Neural cell (in vitro differentiated cells): Measurements from ENCODE around the gene MRPL1. TPM values are rescaled to one million over a fixed set of nuclear protein-coding genes. Genes with fewer than 3 reads are reported as not detected.

Experiments used
- H2AFZ ChIP-seq: fragments of 200-600, 300-800 bp; sonication (generic), shearing (Covaris generic); 2 replicates; pipeline ENCODE4 v1.6.0; 2014; ENCODE audit warnings: low read depth, mild to moderate bottlenecking, antibody characterized with exemption, low read length, moderate library complexity
- H3F3A ChIP-seq: fragments of 200-600 bp; shearing (Covaris generic); 2 replicates; pipeline ENCODE4 v1.6.1; 2016; ENCODE audit warnings: mild to moderate bottlenecking, moderate library complexity, mixed read lengths, antibody characterized with exemption, low read length; ENCODE audit not compliant: insufficient read depth, poor library complexity, severe bottlenecking
- H3K27ac ChIP-seq: fragments of 200-600, 300-800 bp; sonication (generic), shearing (Covaris generic); 2 replicates; pipeline ENCODE4 v1.5.1; 2014; ENCODE audit warnings: mild to moderate bottlenecking, low read length, moderate library complexity
- H3K27me3 ChIP-seq: fragments of 300-800, 200-600 bp; sonication (generic), shearing (Covaris generic); 2 replicates; pipeline ENCODE4 v1.6.0; 2014; ENCODE audit warnings: mild to moderate bottlenecking, low read depth, low read length, moderate library complexity; ENCODE audit not compliant: insufficient read depth
- H3K36me3 ChIP-seq: fragments of 300-800, 200-600 bp; sonication (generic), shearing (Covaris generic); 2 replicates; pipeline ENCODE4 v1.5.1; 2014; ENCODE audit warnings: mild to moderate bottlenecking, antibody characterized with exemption, low read length, moderate library complexity; ENCODE audit not compliant: insufficient read depth
- H3K4me2 ChIP-seq: fragments of 300-800, 200-600 bp; sonication (generic), shearing (Covaris generic); 2 replicates; pipeline ENCODE4 v1.6.0; 2014; ENCODE audit warnings: mild to moderate bottlenecking, low read length
- H3K4me3 ChIP-seq: fragments of 300-800, 200-600 bp; sonication (generic), shearing (Covaris generic); 2 replicates; pipeline ENCODE4 v1.5.1; 2014; ENCODE audit warnings: mild to moderate bottlenecking, low read length, moderate library complexity
- H3K79me2 ChIP-seq: fragments of 200-600 bp; shearing (Covaris generic); replicated peaks from 2 replicates; pipeline ENCODE4 v1.6.0; 2014; ENCODE audit warnings: mild to moderate bottlenecking, low read length, moderate library complexity; ENCODE audit not compliant: insufficient read depth
- H3K9ac ChIP-seq: fragments of 300-800, 200-600 bp; sonication (generic), shearing (Covaris generic); 2 replicates; pipeline ENCODE4 v1.6.1; 2016; ENCODE audit warnings: mild to moderate bottlenecking, low read length, mixed read lengths
- H3K9me2 ChIP-seq: fragments of 200-600 bp; shearing (Covaris generic); 2 replicates; pipeline ENCODE4 v1.6.1; 2016; ENCODE audit warnings: mild to moderate bottlenecking, low read length, mixed read lengths; ENCODE audit not compliant: insufficient read depth
- H3K9me3 ChIP-seq: fragments of 200-600, 300-800 bp; sonication (generic), shearing (Covaris generic); 2 replicates; pipeline ENCODE4 v1.6.1; 2016; ENCODE audit warnings: mild to moderate bottlenecking, mixed run types, low read length, moderate library complexity, mixed read lengths
- H4K20me1 ChIP-seq: fragments of 200-600 bp; shearing (Covaris generic); 2 replicates; pipeline ENCODE4 v1.6.1; 2016; ENCODE audit warnings: mild to moderate bottlenecking, mixed run types; ENCODE audit not compliant: insufficient read depth
- CTCF ChIP-seq: fragments of 450-650 bp; IDR thresholded peaks from 2 replicates; pipeline ENCODE4 v1.5.1; 2014; ENCODE audit warnings: antibody characterized with exemption, mild to moderate bottlenecking, moderate library complexity; ENCODE audit not compliant: poor library complexity, severe bottlenecking
- EP300 ChIP-seq: fragments of 450-650 bp; conservative IDR thresholded peaks from 2 replicates; pipeline ENCODE4 v1.6.1; 2014; ENCODE audit warnings: antibody characterized with exemption, mild to moderate bottlenecking, moderate library complexity; ENCODE audit not compliant: poor library complexity, severe bottlenecking
- EZH2 ChIP-seq: fragments of 200-600, 300-800 bp; shearing (Covaris generic), sonication (generic); IDR thresholded peaks from 2 replicates; pipeline ENCODE4 v1.6.1; 2014; ENCODE audit warnings: antibody characterized with exemption, low read length, borderline replicate concordance, mild to moderate bottlenecking; ENCODE audit not compliant: insufficient read depth, poor library complexity, severe bottlenecking
- MXI1 ChIP-seq: fragments of 450-650 bp; conservative IDR thresholded peaks from 2 replicates; pipeline ENCODE4 v1.6.1; 2014; ENCODE audit warnings: antibody characterized with exemption, mild to moderate bottlenecking; ENCODE audit not compliant: poor library complexity, severe bottlenecking
- POLR2AphosphoS5 ChIP-seq: IDR thresholded peaks from 2 replicates; pipeline ENCODE4 v1.6.1; 2012
- RAD21 ChIP-seq: fragments of 450-650 bp; conservative IDR thresholded peaks from 2 replicates; pipeline ENCODE4 v1.6.1; 2014; ENCODE audit warnings: antibody characterized with exemption, mild to moderate bottlenecking, moderate library complexity
- REST ChIP-seq: IDR thresholded peaks from 2 replicates; pipeline ENCODE4 v1.6.1; 2012; ENCODE audit warnings: borderline replicate concordance
- SMC3 ChIP-seq: fragments of 450-650 bp; conservative IDR thresholded peaks from 2 replicates; pipeline ENCODE4 v1.6.1; 2014; ENCODE audit warnings: antibody characterized with exemption, mild to moderate bottlenecking, moderate library complexity; ENCODE audit not compliant: poor library complexity
- TAF1 ChIP-seq: IDR thresholded peaks from 2 replicates; pipeline ENCODE4 v1.6.1; 2012; ENCODE audit warnings: low read depth
- polyA plus RNA-seq: library from polyadenylated mRNA; depleted of rRNA; stranded (reverse); fragments of >200 nt; gene quantifications from 2 replicates; pipeline ENCODE4 v1.2.3, GENCODE V29; 2014

The MRPL1 gene
- polyA plus RNA-seq, 1 donor from 2014 or later, result 41.9 TPM

- no peaks in the 10 kb centered on the region for H3K9me2 ChIP-seq
- no peak for TF ChIP-seq EZH2
- TF ChIP-seq POLR2AphosphoS5, result no peak
- TF ChIP-seq EP300, result no peak
- TF ChIP-seq TAF1, result no peak
- no peak for TF ChIP-seq MXI1
- TF ChIP-seq CTCF, result no peak
- no peak for TF ChIP-seq SMC3
- TF ChIP-seq RAD21, result no peak
- no peak for TF ChIP-seq REST
- H3K4me3 ChIP-seq, result no peak overlapping the region
- H2AFZ ChIP-seq, result no peak overlapping the region
- H4K20me1 ChIP-seq, result no peaks in the 10 kb centered on the region
- no peaks in the 10 kb centered on the region for H3F3A ChIP-seq
- H3K79me2 ChIP-seq, result no peaks in the 10 kb centered on the region
- no peak overlapping the region for H3K9ac ChIP-seq
- no peak overlapping the region for H3K4me2 ChIP-seq
- no peaks in the 10 kb centered on the region for H3K27me3 ChIP-seq
- H3K27ac ChIP-seq, result no peak overlapping the region
- peaks cover 4% of the 10 kb centered on the region for H3K9me3 ChIP-seq
- H3K36me3 ChIP-seq, result no peaks in the 10 kb centered on the region
Observed at GRCh38 chr4:77921701-77922100, 59.1 kb downstream of the MRPL1 start.

- Histone ChIP-seq H3K4me3 (no peak overlapping the region), H4K20me1 (no peaks in the 10 kb centered on the region), H3K27ac (no peak overlapping the region), H3K9ac (no peak overlapping the region), H3K79me2 (no peaks in the 10 kb centered on the region), H3K9me3 (peaks cover 4% of the 10 kb centered on the region), H2AFZ (no peak overlapping the region), H3F3A (no peaks in the 10 kb centered on the region), H3K4me2 (no peak overlapping the region), H3K9me2 (no peaks in the 10 kb centered on the region), H3K27me3 (no peaks in the 10 kb centered on the region), H3K36me3 (no peaks in the 10 kb centered on the region)
- TF ChIP-seq SMC3 (no peak), TAF1 (no peak), POLR2AphosphoS5 (no peak), EP300 (no peak), REST (no peak), EZH2 (no peak), CTCF (no peak), MXI1 (no peak), RAD21 (no peak)
Observed at GRCh38 chr4:77922158-77923094, 59.8 kb downstream of the MRPL1 start.
